IPS-NIHi7 (cell line): ENCODE data around the gene ASB5.
"Not testable (repeated sequence)": the region's sequence is repeated elsewhere in the genome, so short reads cannot be mapped to it uniquely, and the experiment has no call there.

Experiments
- DNase-seq: peaks from one replicate; pipeline ENCODE4 v3.0.0; 2012; ENCODE audit warnings: mixed read lengths; ENCODE audit errors: extremely low spot score

The ASB5 gene

GRCh38 chr4:176268963-176269362, at the start of gene ASB5:
ASB5 (minus strand) TSS chr4:176269222; CDS start chr4:176269108, 114 bp downstream.
- DNase-seq = no peak

- DNase-seq = no peak
These were observed 44.7 kb upstream of the ASB5 start for GRCh38 chr4:176313596-176314336.

- DNase-seq = no peak
These were observed 40.8 kb upstream of the ASB5 start for GRCh38 chr4:176309772-176310171.

- no peak for DNase-seq
These were observed 40.0 kb upstream of the ASB5 start for GRCh38 chr4:176309046-176309445.

- no peak for DNase-seq
These were observed 39.4 kb upstream of the ASB5 start for GRCh38 chr4:176308441-176308840.

GRCh38 chr4:176307666-176307930, 38.6 kb upstream of the ASB5 start:
- DNase-seq = no peak

- DNase-seq = no peak
These were observed 38.0 kb upstream of the ASB5 start for GRCh38 chr4:176306837-176307665.

GRCh38 chr4:176303938-176304337, 34.9 kb upstream of the ASB5 start:
- no peak for DNase-seq

- no peak for DNase-seq
These were observed 33.6 kb upstream of the ASB5 start for GRCh38 chr4:176302283-176303275.

GRCh38 chr4:176300565-176300964, 31.5 kb upstream of the ASB5 start:
- DNase-seq = no peak

- DNase-seq = no peak
These were observed 31.0 kb upstream of the ASB5 start for GRCh38 chr4:176300036-176300435.

GRCh38 chr4:176298664-176299063, 29.6 kb upstream of the ASB5 start:
- DNase-seq = no peak

GRCh38 chr4:176295907-176296306, 26.9 kb upstream of the ASB5 start:
- DNase-seq = not testable (repeated sequence)

- no peak for DNase-seq
These were observed 24.6 kb upstream of the ASB5 start for GRCh38 chr4:176293660-176294059.

- DNase-seq = no peak
These were observed 23.9 kb upstream of the ASB5 start for GRCh38 chr4:176292920-176293319.

- DNase-seq = no peak
These were observed 22.7 kb upstream of the ASB5 start for GRCh38 chr4:176291748-176292147.

GRCh38 chr4:176290520-176290919, 21.5 kb upstream of the ASB5 start:
- DNase-seq = no peak

GRCh38 chr4:176289561-176289960, 20.5 kb upstream of the ASB5 start:
- no peak for DNase-seq

GRCh38 chr4:176288020-176288419, 19.0 kb upstream of the ASB5 start:
- DNase-seq = no peak

GRCh38 chr4:176287546-176287945, 18.5 kb upstream of the ASB5 start:
- DNase-seq = no peak

GRCh38 chr4:176286728-176287127, 17.7 kb upstream of the ASB5 start:
- no peak for DNase-seq

GRCh38 chr4:176279560-176279959, 10.5 kb upstream of the ASB5 start:
- DNase-seq = not testable (repeated sequence)
